Sigmoid colon (tissue), 7 donors: ENCODE measurements around the gene SNF8. TPM values are rescaled to one million over a fixed set of nuclear protein-coding genes. Genes with fewer than 3 reads are reported as not detected.

Experiments
- DNase-seq: peaks from one replicate; pipeline ENCODE4 v3.0.0-alpha.2; 2019
- H3K27ac ChIP-seq, 4 donors: fragments of 200-600 bp; sonication (generic); one replicate each; pipeline ENCODE4 v1.5.1; 2016 to 2019; ENCODE audit warnings: mild to moderate bottlenecking in 1 of 4
- H3K27me3 ChIP-seq, 3 donors: fragments of 200-600 bp; sonication (generic); one replicate each; pipeline ENCODE4 v1.5.1; 2019; ENCODE audit warnings: mild to moderate bottlenecking in 1 of 3
- H3K36me3 ChIP-seq, 4 donors: fragments of 200-600 bp; sonication (generic); one replicate each; pipeline ENCODE4 v1.5.1; 2016 to 2019
- H3K4me1 ChIP-seq, 4 donors: fragments of 200-600 bp; sonication (generic); one replicate each; pipeline ENCODE4 v1.5.1; 2017 to 2019
- H3K4me3 ChIP-seq, 4 donors: fragments of 200-600 bp; sonication (generic); one replicate each; pipeline ENCODE4 v1.5.1; 2017 to 2019; ENCODE audit warnings: mild to moderate bottlenecking in 2 of 4, moderate library complexity in 1 of 4
- H3K9me3 ChIP-seq, 4 donors: fragments of 200-600 bp in 3 of 4; sonication (generic) in 3 of 4; one replicate each; pipeline versions ENCODE4 v1.5.1 to v1.6.1; 2013 to 2019
- CTCF ChIP-seq, 4 experiments: fragments of 450-650 bp in 3 of 4; fragments of 200-600 bp in 1 of 4; IDR thresholded peaks; one replicate each; pipeline ENCODE4 v1.5.1; 2016 to 2019; ENCODE audit warnings: antibody characterized with exemption in 4 of 4, mild to moderate bottlenecking in 3 of 4, moderate library complexity in 2 of 4
- EP300 ChIP-seq, 4 donors: sonication (generic); formaldehyde crosslinking; IDR thresholded peaks; one replicate each; pipeline ENCODE4 v1.6.1; 2017; ENCODE audit warnings: antibody characterized with exemption in 4 of 4
- POLR2A ChIP-seq, 2 donors: fragments of 450-650 bp; IDR thresholded peaks; one replicate each; pipeline ENCODE4 v1.6.1; 2016; ENCODE audit warnings: antibody characterized with exemption in 2 of 2, mild to moderate bottlenecking in 2 of 2, moderate library complexity in 2 of 2
- POLR2AphosphoS5 ChIP-seq, 4 donors: sonication (generic); formaldehyde crosslinking; IDR thresholded peaks; one replicate each; pipeline ENCODE4 v1.6.1; 2017; ENCODE audit warnings: antibody characterized with exemption in 4 of 4
- WGBS, 2 donors: extraction: QIAGEN DNeasy Blood & Tissue Kit; methylation state at CpG; one replicate each; pipeline ENCODE4 v1.1.7; 2013; 5-methylcytosine and 5-hydroxymethylcytosine counted together
- intact Hi-C: fragments of 100-400 bp; cut with DNase I; formaldehyde crosslinking; loops from one replicate; pipeline ENCODE4 v1.15.1; 2023
- polyA plus RNA-seq, 3 donors: library from polyadenylated mRNA; stranded (reverse); fragments of 200-250 nt; gene quantifications; one replicate each; pipeline ENCODE4 v1.2.3, GENCODE V29; 2013
- total RNA-seq, 4 donors: library from RNA; depleted of rRNA; stranded (reverse); fragments of >200 nt; gene quantifications; one replicate each; pipeline ENCODE4 v1.1.0, GENCODE V29; 2016
- donor health status: healthy with polysubstance abuse.
- donor health status: Bipolar disorder and iron deficiency.
- donor health status: healthy.

Gene SNF8
- total and polyA plus RNA-seq, 7 donors, result 74.1 to 174 (median 94.5) TPM

- Histone ChIP-seq H3K36me3 (peaks cover 0 to 2% (median 0%) of the 10 kb centered on the region in 4 donors), H3K4me1 (peaks cover 0 to 8% (median 6%) of the 10 kb centered on the region in 4 donors), H3K9me3 (no peaks in the 10 kb centered on the region), H3K27me3 (no peaks in the 10 kb centered on the region), H3K4me3 (no peak overlapping the region), H3K27ac (no peak overlapping the region)
- no peak for DNase-seq
- TF ChIP-seq CTCF (IDR thresholded peaks at IDR 0.05), result no peak
- TF ChIP-seq POLR2A (IDR thresholded peaks at IDR 0.05), result no peak
- TF ChIP-seq POLR2AphosphoS5 (IDR thresholded peaks at IDR 0.05), result no peak
- intact Hi-C loops, result loop anchor here (10.0 kb wide), 1 partner anchor 291 kb away; no protein-coding TSS in a partner anchor
- WGBS, 2 donors, result 70 to 95% methylated on average over 1 of the region's 1 CpG
Measured at GRCh38 chr17:48903401-48903800, 41.2 kb downstream of the SNF8 start.

- H3K27ac ChIP-seq, result no peak overlapping the region
- intact Hi-C loops, result loop anchor here (10.0 kb wide), 1 partner anchor 294 kb away; no protein-coding TSS in a partner anchor
- H3K27me3 ChIP-seq, result no peaks in the 10 kb centered on the region
- DNase-seq, result no peak
- no peak overlapping the region for H3K4me3 ChIP-seq
- H3K4me1 ChIP-seq, result no peaks in the 10 kb centered on the region
- no peak for TF ChIP-seq CTCF (IDR thresholded peaks at IDR 0.05)
- no peak for TF ChIP-seq EP300 (IDR thresholded peaks at IDR 0.05)
- no peak for TF ChIP-seq POLR2A (IDR thresholded peaks at IDR 0.05)
- no peak for TF ChIP-seq POLR2AphosphoS5 (IDR thresholded peaks at IDR 0.05)
- H3K9me3 ChIP-seq, result no peaks in the 10 kb centered on the region
- peaks cover 0 to 18% (median 3%) of the 10 kb centered on the region in 4 donors for H3K36me3 ChIP-seq
- WGBS, 2 donors, result 68 to 93% methylated on average over 1 of the region's 1 CpG
Measured at GRCh38 chr17:48901241-48901640, 43.4 kb downstream of the SNF8 start.

- peaks cover 0 to 21% (median 17%) of the 10 kb centered on the region in 4 donors for H3K4me1 ChIP-seq
- TF ChIP-seq EP300 (IDR thresholded peaks at IDR 0.05), result no peak
- TF ChIP-seq CTCF (IDR thresholded peaks at IDR 0.05), result no peak
- no peak for TF ChIP-seq POLR2A (IDR thresholded peaks at IDR 0.05)
- TF ChIP-seq POLR2AphosphoS5 (IDR thresholded peaks at IDR 0.05), result no peak
- no peak overlapping the region for H3K27ac ChIP-seq
- H3K4me3 ChIP-seq, result no peak overlapping the region
- peaks cover 0 to 38% (median 12%) of the 10 kb centered on the region in 4 donors for H3K36me3 ChIP-seq
- H3K9me3 ChIP-seq, result no peaks in the 10 kb centered on the region
- H3K27me3 ChIP-seq, result no peaks in the 10 kb centered on the region
- DNase-seq, result no peak
- 24 to 78% methylated on average over 3 of the region's 3 CpGs for WGBS, 2 donors
- intact Hi-C loops, result no loop called here
Measured at GRCh38 chr17:48894886-48895285, 49.8 kb downstream of the SNF8 start.

GRCh38 chr17:48893646-48894508 is 50.8 kb downstream of the SNF8 start:
- intact Hi-C loops, result loop anchor here (2.0 kb wide), 1 partner anchor 63 kb away; the partner anchor contains the start of gene CALCOCO2
- H3K27ac ChIP-seq, result no peak overlapping the region
- no peaks in the 10 kb centered on the region for H3K9me3 ChIP-seq
- DNase-seq, result no peak
- 34 to 62% methylated on average over 5 of the region's 5 CpGs for WGBS, 2 donors
- TF ChIP-seq POLR2A (IDR thresholded peaks at IDR 0.05) (no peak), POLR2AphosphoS5 (IDR thresholded peaks at IDR 0.05) (no peak), EP300 (IDR thresholded peaks at IDR 0.05) (no peak), CTCF (IDR thresholded peaks at IDR 0.05) (no peak)
- H3K36me3 ChIP-seq, result peaks cover 0 to 38% (median 12%) of the 10 kb centered on the region in 4 donors
- peaks cover 0 to 21% (median 17%) of the 10 kb centered on the region in 4 donors for H3K4me1 ChIP-seq
- no peaks in the 10 kb centered on the region for H3K27me3 ChIP-seq
- H3K4me3 ChIP-seq, result peak overlapping the region in 3 of 4 donors; percentile 71 to 90 (median 83)
